K562 (cell line): ENCODE results near the gene METTL8.

ENCODE experiments used
- CHD2 ChIP-seq: IDR thresholded peaks from 2 replicates; pipeline ENCODE4 v1.6.1; 2011; ENCODE audit warnings: low read depth, low read length
- CTCF ChIP-seq, 3 experiments: IDR thresholded peaks in 2 of 3; conservative IDR thresholded peaks in 1 of 3; 2 replicates each; pipeline ENCODE4 v1.5.1; 2011 to 2012; ENCODE audit warnings: low read length in 3 of 3, mild to moderate bottlenecking in 3 of 3, control low read depth in 2 of 3, improper control_type of control experiment in 1 of 3, inconsistent platforms in 1 of 3, low read depth in 1 of 3, mixed read lengths in 1 of 3, moderate library complexity in 1 of 3; ENCODE audit not compliant: insufficient read depth in 2 of 3
- EZH2 ChIP-seq: IDR thresholded peaks from 2 replicates; pipeline ENCODE4 v1.6.1; 2012; ENCODE audit warnings: low read depth, mild to moderate bottlenecking, inconsistent platforms, low read length, borderline replicate concordance
- JUNB ChIP-seq: fragments of 450-650 bp; formaldehyde crosslinking; conservative IDR thresholded peaks from 2 replicates; pipeline ENCODE4 v1.4.0; 2020; ENCODE audit warnings: mild to moderate bottlenecking
- PCBP1 ChIP-seq: fragments of 200-400 bp; formaldehyde crosslinking; IDR thresholded peaks from 2 replicates; pipeline ENCODE4 v1.6.1; 2018; ENCODE audit warnings: mild to moderate bottlenecking, low read depth, low read length; ENCODE audit not compliant: poor library complexity, severe bottlenecking
- ZKSCAN1 ChIP-seq: fragments of 150-350 bp; IDR thresholded peaks from 2 replicates; pipeline ENCODE4 v1.6.1; 2016; ENCODE audit warnings: low read depth, low read length

DNA sequence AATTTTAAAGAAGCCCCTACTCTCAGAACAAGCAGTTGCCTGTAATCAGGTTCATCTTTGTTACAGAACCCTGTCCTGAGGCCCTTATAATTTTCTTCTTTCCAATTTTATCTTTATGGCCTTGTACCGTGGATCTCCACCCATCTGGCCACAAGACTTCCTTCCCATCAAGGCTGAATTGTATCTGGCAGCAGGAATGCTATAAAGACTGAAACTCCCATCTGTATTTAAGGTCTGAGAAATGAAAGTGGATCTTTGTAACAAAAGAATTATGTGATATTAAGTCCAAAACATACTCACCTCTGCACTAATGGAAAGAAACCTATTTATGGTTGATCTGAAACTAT lies 91.8 kb downstream of the METTL8 start:
- TF ChIP-seq CHD2 (no peak), PCBP1 (no peak), JUNB (CRISPR knock-in tag) (no peak), CTCF (IDR thresholded peaks at IDR 0.05 in 2 of 3, conservative IDR thresholded peaks at IDR 0.05 in 1 of 3; ENCODE audit: insufficient read depth in 2 of 3, low read depth in 1 of 3, low read length in 3 of 3) (no peak), ZKSCAN1 (no peak), EZH2 (no peak)
